Neural cell (in vitro differentiated cells): ENCODE data around the gene IPMK. TPM values are rescaled to one million over a fixed set of nuclear protein-coding genes. Genes with fewer than 3 reads are reported as not detected.

ENCODE experiments used
- H2AFZ ChIP-seq: fragments of 200-600, 300-800 bp; sonication (generic), shearing (Covaris generic); 2 replicates; pipeline ENCODE4 v1.6.0; 2014; ENCODE audit warnings: low read depth, mild to moderate bottlenecking, antibody characterized with exemption, low read length, moderate library complexity
- H3F3A ChIP-seq: fragments of 200-600 bp; shearing (Covaris generic); 2 replicates; pipeline ENCODE4 v1.6.1; 2016; ENCODE audit warnings: mild to moderate bottlenecking, moderate library complexity, mixed read lengths, antibody characterized with exemption, low read length; ENCODE audit not compliant: insufficient read depth, poor library complexity, severe bottlenecking
- H3K27ac ChIP-seq: fragments of 200-600, 300-800 bp; sonication (generic), shearing (Covaris generic); 2 replicates; pipeline ENCODE4 v1.5.1; 2014; ENCODE audit warnings: mild to moderate bottlenecking, low read length, moderate library complexity
- H3K27me3 ChIP-seq: fragments of 300-800, 200-600 bp; sonication (generic), shearing (Covaris generic); 2 replicates; pipeline ENCODE4 v1.6.0; 2014; ENCODE audit warnings: mild to moderate bottlenecking, low read depth, low read length, moderate library complexity; ENCODE audit not compliant: insufficient read depth
- H3K36me3 ChIP-seq: fragments of 300-800, 200-600 bp; sonication (generic), shearing (Covaris generic); 2 replicates; pipeline ENCODE4 v1.5.1; 2014; ENCODE audit warnings: mild to moderate bottlenecking, antibody characterized with exemption, low read length, moderate library complexity; ENCODE audit not compliant: insufficient read depth
- H3K4me2 ChIP-seq: fragments of 300-800, 200-600 bp; sonication (generic), shearing (Covaris generic); 2 replicates; pipeline ENCODE4 v1.6.0; 2014; ENCODE audit warnings: mild to moderate bottlenecking, low read length
- H3K4me3 ChIP-seq: fragments of 300-800, 200-600 bp; sonication (generic), shearing (Covaris generic); 2 replicates; pipeline ENCODE4 v1.5.1; 2014; ENCODE audit warnings: mild to moderate bottlenecking, low read length, moderate library complexity
- H3K79me2 ChIP-seq: fragments of 200-600 bp; shearing (Covaris generic); replicated peaks from 2 replicates; pipeline ENCODE4 v1.6.0; 2014; ENCODE audit warnings: mild to moderate bottlenecking, low read length, moderate library complexity; ENCODE audit not compliant: insufficient read depth
- H3K9ac ChIP-seq: fragments of 300-800, 200-600 bp; sonication (generic), shearing (Covaris generic); 2 replicates; pipeline ENCODE4 v1.6.1; 2016; ENCODE audit warnings: mild to moderate bottlenecking, low read length, mixed read lengths
- H3K9me2 ChIP-seq: fragments of 200-600 bp; shearing (Covaris generic); 2 replicates; pipeline ENCODE4 v1.6.1; 2016; ENCODE audit warnings: mild to moderate bottlenecking, low read length, mixed read lengths; ENCODE audit not compliant: insufficient read depth
- H3K9me3 ChIP-seq: fragments of 200-600, 300-800 bp; sonication (generic), shearing (Covaris generic); 2 replicates; pipeline ENCODE4 v1.6.1; 2016; ENCODE audit warnings: mild to moderate bottlenecking, mixed run types, low read length, moderate library complexity, mixed read lengths
- H4K20me1 ChIP-seq: fragments of 200-600 bp; shearing (Covaris generic); 2 replicates; pipeline ENCODE4 v1.6.1; 2016; ENCODE audit warnings: mild to moderate bottlenecking, mixed run types; ENCODE audit not compliant: insufficient read depth
- EP300 ChIP-seq: fragments of 450-650 bp; conservative IDR thresholded peaks from 2 replicates; pipeline ENCODE4 v1.6.1; 2014; ENCODE audit warnings: antibody characterized with exemption, mild to moderate bottlenecking, moderate library complexity; ENCODE audit not compliant: poor library complexity, severe bottlenecking
- EZH2 ChIP-seq: fragments of 200-600, 300-800 bp; shearing (Covaris generic), sonication (generic); IDR thresholded peaks from 2 replicates; pipeline ENCODE4 v1.6.1; 2014; ENCODE audit warnings: antibody characterized with exemption, low read length, borderline replicate concordance, mild to moderate bottlenecking; ENCODE audit not compliant: insufficient read depth, poor library complexity, severe bottlenecking
- POLR2AphosphoS5 ChIP-seq: IDR thresholded peaks from 2 replicates; pipeline ENCODE4 v1.6.1; 2012
- RAD21 ChIP-seq: fragments of 450-650 bp; conservative IDR thresholded peaks from 2 replicates; pipeline ENCODE4 v1.6.1; 2014; ENCODE audit warnings: antibody characterized with exemption, mild to moderate bottlenecking, moderate library complexity
- REST ChIP-seq: IDR thresholded peaks from 2 replicates; pipeline ENCODE4 v1.6.1; 2012; ENCODE audit warnings: borderline replicate concordance
- TAF1 ChIP-seq: IDR thresholded peaks from 2 replicates; pipeline ENCODE4 v1.6.1; 2012; ENCODE audit warnings: low read depth
- polyA plus RNA-seq: library from polyadenylated mRNA; depleted of rRNA; stranded (reverse); fragments of >200 nt; gene quantifications from 2 replicates; pipeline ENCODE4 v1.2.3, GENCODE V29; 2014
- TF ChIP-seq, protein P1 (sequence below): fragments of 450-650 bp; IDR thresholded peaks from 2 replicates; pipeline ENCODE4 v1.5.1; 2014; ENCODE audit warnings: antibody characterized with exemption, mild to moderate bottlenecking, moderate library complexity; ENCODE audit not compliant: poor library complexity, severe bottlenecking

The IPMK gene
- polyA plus RNA-seq, 1 donor from 2014 or later, result 11.7 TPM

- Histone ChIP-seq H3K9ac (no peak overlapping the region), H3K27ac (no peak overlapping the region), H3K9me3 (no peaks in the 10 kb centered on the region), H3K4me3 (no peak overlapping the region), H3F3A (no peaks in the 10 kb centered on the region), H3K27me3 (no peaks in the 10 kb centered on the region), H3K9me2 (no peaks in the 10 kb centered on the region), H3K79me2 (no peaks in the 10 kb centered on the region), H4K20me1 (no peaks in the 10 kb centered on the region), H2AFZ (no peak overlapping the region), H3K4me2 (no peak overlapping the region), H3K36me3 (no peaks in the 10 kb centered on the region)
- no peak for TF ChIP-seq TAF1
Observed at GRCh38 chr10:58189269-58189668, 78.4 kb downstream of the IPMK start.

GRCh38 chr10:58184120-58184670, 83.5 kb downstream of the IPMK start:
- Histone ChIP-seq H3K9me3 (no peaks in the 10 kb centered on the region), H3K36me3 (no peaks in the 10 kb centered on the region), H3K4me3 (no peak overlapping the region), H3K27ac (no peak overlapping the region), H3K27me3 (no peaks in the 10 kb centered on the region), H3K4me2 (no peak overlapping the region), H3K79me2 (no peaks in the 10 kb centered on the region), H4K20me1 (no peaks in the 10 kb centered on the region), H3F3A (no peaks in the 10 kb centered on the region), H3K9me2 (no peaks in the 10 kb centered on the region), H3K9ac (no peak overlapping the region), H2AFZ (no peak overlapping the region)
- no peak for TF ChIP-seq POLR2AphosphoS5
- no peak for TF ChIP-seq EP300
- no peak for TF ChIP-seq TAF1
- TF ChIP-seq EZH2, result no peak
- TF ChIP-seq RAD21, result no peak

DNA sequence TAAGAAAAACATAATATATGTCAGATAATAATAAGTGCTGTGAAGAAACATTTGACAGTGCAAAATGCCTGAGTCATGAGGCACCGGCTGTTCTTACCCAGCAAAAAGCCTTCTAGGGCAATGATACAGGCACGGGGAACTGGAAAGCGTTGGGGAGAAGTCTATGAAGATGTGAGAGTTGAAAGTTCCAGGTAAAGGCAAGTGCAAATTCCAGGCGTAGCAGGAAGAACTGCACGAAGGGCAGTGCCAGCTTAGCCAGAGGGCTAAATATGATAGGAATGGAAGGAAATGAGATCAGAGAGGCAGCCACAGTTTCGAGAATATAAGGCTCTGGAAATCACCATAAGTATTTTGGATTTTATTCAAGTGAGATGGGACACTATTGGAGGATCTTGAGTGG, 87.0 kb downstream of the IPMK start:
- Histone ChIP-seq H3F3A (no peaks in the 10 kb centered on the region), H3K9me3 (no peaks in the 10 kb centered on the region), H3K27me3 (no peaks in the 10 kb centered on the region), H3K4me2 (no peak overlapping the region), H3K36me3 (no peaks in the 10 kb centered on the region), H3K79me2 (no peaks in the 10 kb centered on the region), H2AFZ (no peak overlapping the region), H3K4me3 (no peak overlapping the region), H4K20me1 (no peaks in the 10 kb centered on the region), H3K27ac (no peak overlapping the region), H3K9ac (no peak overlapping the region), H3K9me2 (no peaks in the 10 kb centered on the region)
- TF ChIP-seq, protein P1, sequence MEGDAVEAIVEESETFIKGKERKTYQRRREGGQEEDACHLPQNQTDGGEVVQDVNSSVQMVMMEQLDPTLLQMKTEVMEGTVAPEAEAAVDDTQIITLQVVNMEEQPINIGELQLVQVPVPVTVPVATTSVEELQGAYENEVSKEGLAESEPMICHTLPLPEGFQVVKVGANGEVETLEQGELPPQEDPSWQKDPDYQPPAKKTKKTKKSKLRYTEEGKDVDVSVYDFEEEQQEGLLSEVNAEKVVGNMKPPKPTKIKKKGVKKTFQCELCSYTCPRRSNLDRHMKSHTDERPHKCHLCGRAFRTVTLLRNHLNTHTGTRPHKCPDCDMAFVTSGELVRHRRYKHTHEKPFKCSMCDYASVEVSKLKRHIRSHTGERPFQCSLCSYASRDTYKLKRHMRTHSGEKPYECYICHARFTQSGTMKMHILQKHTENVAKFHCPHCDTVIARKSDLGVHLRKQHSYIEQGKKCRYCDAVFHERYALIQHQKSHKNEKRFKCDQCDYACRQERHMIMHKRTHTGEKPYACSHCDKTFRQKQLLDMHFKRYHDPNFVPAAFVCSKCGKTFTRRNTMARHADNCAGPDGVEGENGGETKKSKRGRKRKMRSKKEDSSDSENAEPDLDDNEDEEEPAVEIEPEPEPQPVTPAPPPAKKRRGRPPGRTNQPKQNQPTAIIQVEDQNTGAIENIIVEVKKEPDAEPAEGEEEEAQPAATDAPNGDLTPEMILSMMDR, result no peak
- TF ChIP-seq RAD21 (no peak), REST (no peak), EZH2 (no peak), TAF1 (no peak)
